Neutrophil (primary cell): ENCODE results near the gene SMCP.

ENCODE experiments used
- H3K27ac ChIP-seq: fragments of 200-600 bp; sonication (generic); 2 replicates; pipeline ENCODE4 v1.5.1; 2016; ENCODE audit warnings: mild to moderate bottlenecking, moderate library complexity
- H3K27me3 ChIP-seq: fragments of 200-600 bp; sonication (generic); 2 replicates; pipeline ENCODE4 v1.6.0; 2016; ENCODE audit warnings: mild to moderate bottlenecking
- H3K36me3 ChIP-seq: fragments of 200-600 bp; sonication (generic); 2 replicates; pipeline ENCODE4 v1.5.1; 2017
- H3K4me1 ChIP-seq, 2 experiments: fragments of 200-600 bp in 1 of 2; sonication (generic) in 1 of 2; 1 replicate in 1 of 2; 2 replicates in 1 of 2; pipeline versions ENCODE4 v1.5.1 to v1.6.1; 2013 to 2016; ENCODE audit warnings: low read depth in 1 of 2, low read length in 1 of 2, mild to moderate bottlenecking in 1 of 2, moderate library complexity in 1 of 2; ENCODE audit not compliant: control insufficient read depth in 1 of 2, insufficient read depth in 1 of 2
- H3K4me3 ChIP-seq, 2 experiments: fragments of 200-600 bp in 1 of 2; sonication (generic) in 1 of 2; 1 replicate in 1 of 2; 2 replicates in 1 of 2; pipeline ENCODE4 v1.5.1; 2013 to 2016; ENCODE audit warnings: low read depth in 1 of 2, low read length in 1 of 2, mild to moderate bottlenecking in 1 of 2, moderate library complexity in 1 of 2
- H3K9me3 ChIP-seq: fragments of 200-600 bp; sonication (generic); 2 replicates; pipeline ENCODE4 v1.5.1; 2016
- CTCF ChIP-seq: fragments of 200-600 bp; sonication (generic); IDR thresholded peaks from 2 replicates; pipeline ENCODE4 v1.5.1; 2016; ENCODE audit warnings: antibody characterized with exemption

The SMCP gene

DNA sequence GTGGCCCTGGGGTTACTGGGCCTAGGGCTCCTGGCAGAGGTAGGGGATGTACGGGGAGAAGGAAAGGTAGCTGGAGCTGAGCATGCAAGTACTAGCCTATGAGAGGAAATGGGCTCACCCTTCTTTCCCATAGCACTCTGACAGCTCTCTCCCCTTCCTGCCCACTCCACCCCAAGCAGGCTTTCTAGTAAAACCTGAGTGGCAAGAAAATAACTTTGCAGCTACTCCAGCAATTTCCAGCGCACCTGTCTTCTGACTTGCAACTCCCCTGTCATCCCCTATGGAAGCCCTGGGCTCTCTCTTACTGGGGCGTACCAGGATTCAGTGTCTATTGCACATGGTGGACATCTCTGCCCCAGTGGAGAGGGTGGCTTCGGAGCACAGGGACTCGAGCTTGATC lies 23.5 kb downstream of the SMCP start:
- H3K4me1 ChIP-seq, result no peaks in the 10 kb centered on the region
- no peak for TF ChIP-seq CTCF
- H3K9me3 ChIP-seq, result no peaks in the 10 kb centered on the region

GRCh38 chr1:152902636-152903035 lies 24.5 kb downstream of the SMCP start:
- no peaks in the 10 kb centered on the region for H3K36me3 ChIP-seq
- no peaks in the 10 kb centered on the region for H3K4me1 ChIP-seq
- no peak for TF ChIP-seq CTCF
- no peak overlapping the region for H3K4me3 ChIP-seq
- peaks cover 24% of the 10 kb centered on the region for H3K27me3 ChIP-seq
- H3K27ac ChIP-seq, result no peak overlapping the region
- no peaks in the 10 kb centered on the region for H3K9me3 ChIP-seq

More for the DNA sequence above, 23.5 kb downstream of the SMCP start:
- peaks cover 27% of the 10 kb centered on the region for H3K27me3 ChIP-seq
- H3K4me3 ChIP-seq, result no peak overlapping the region
- H3K27ac ChIP-seq, result no peak overlapping the region
- H3K36me3 ChIP-seq, result no peaks in the 10 kb centered on the region

GRCh38 chr1:152904688-152905440 lies 26.7 kb downstream of the SMCP start:
- TF ChIP-seq CTCF, result no peak
- no peaks in the 10 kb centered on the region for H3K9me3 ChIP-seq
- H3K27ac ChIP-seq, result no peak overlapping the region

GRCh38 chr1:152906023-152906565 lies 28.0 kb downstream of the SMCP start:
- Histone ChIP-seq H3K27me3 (peaks cover 27% of the 10 kb centered on the region), H3K27ac (no peak overlapping the region), H3K9me3 (no peaks in the 10 kb centered on the region), H3K4me3 (no peak overlapping the region), H3K4me1 (no peaks in the 10 kb centered on the region), H3K36me3 (no peaks in the 10 kb centered on the region)
- no peak for TF ChIP-seq CTCF

More at GRCh38 chr1:152904688-152905440, 26.7 kb downstream of the SMCP start:
- Histone ChIP-seq H3K27me3 (peaks cover 20% of the 10 kb centered on the region), H3K4me1 (no peaks in the 10 kb centered on the region), H3K36me3 (no peaks in the 10 kb centered on the region), H3K4me3 (no peak overlapping the region)

- no peaks in the 10 kb centered on the region for H3K9me3 ChIP-seq
- H3K27ac ChIP-seq, result no peak within 1 kb of the TSS
- H3K4me1 ChIP-seq, result no peaks in the 10 kb centered on the region
- H3K27me3 ChIP-seq, result peaks cover 42% of the 10 kb centered on the region
- no peak for TF ChIP-seq CTCF
- no peaks in the 10 kb centered on the region for H3K36me3 ChIP-seq
- no peak within 1 kb of the TSS for H3K4me3 ChIP-seq
Measured at GRCh38 chr1:152907686-152908601, 29.8 kb downstream of the SMCP start, which contains the start of gene IVL. Gene IVL, plus strand, starts transcription at chr1:152908546. Its CDS starts 1,252 bp downstream, at chr1:152909798.
